Hepatocyte (in vitro differentiated cells): ENCODE results near the gene ROS1.

Experiments used
- EZH2 ChIP-seq: fragments of 200-600 bp; sonication (generic); IDR thresholded peaks from 2 replicates; pipeline ENCODE4 v1.6.1; 2016; ENCODE audit warnings: antibody characterized with exemption, mild to moderate bottlenecking, borderline replicate concordance
- EZH2phosphoT487 ChIP-seq: fragments of 200-600 bp; sonication (generic); IDR thresholded peaks from one replicate; pipeline ENCODE4 v1.6.1; 2018; ENCODE audit warnings: antibody characterized with exemption, mild to moderate bottlenecking, low read depth, moderate library complexity; ENCODE audit not compliant: unreplicated experiment, severe bottlenecking
- TF ChIP-seq, protein P1 (sequence below): fragments of 200-600 bp; sonication (generic); IDR thresholded peaks from 2 replicates; pipeline ENCODE4 v1.5.1; 2016; ENCODE audit warnings: antibody characterized with exemption, mild to moderate bottlenecking; ENCODE audit not compliant: poor library complexity

DNA sequence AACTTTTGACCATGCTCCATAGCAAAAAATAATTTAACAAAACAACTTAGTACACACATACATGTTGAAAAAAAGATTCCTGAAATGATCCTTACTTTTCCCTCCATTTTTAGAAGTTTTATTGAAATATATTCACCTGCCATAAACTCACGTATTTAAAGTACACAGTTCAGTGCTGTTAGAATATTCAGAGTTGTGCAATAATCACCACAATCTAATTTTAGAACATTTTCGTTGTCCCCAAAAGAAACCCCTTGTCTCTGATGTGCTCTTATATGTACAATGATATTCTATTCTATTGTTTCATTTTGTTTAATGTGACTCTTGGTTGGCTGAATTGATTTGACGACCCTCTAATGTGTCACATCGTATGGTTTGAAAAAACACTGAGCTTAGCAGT, 15.9 kb downstream of the ROS1 start:
- TF ChIP-seq, protein P1, sequence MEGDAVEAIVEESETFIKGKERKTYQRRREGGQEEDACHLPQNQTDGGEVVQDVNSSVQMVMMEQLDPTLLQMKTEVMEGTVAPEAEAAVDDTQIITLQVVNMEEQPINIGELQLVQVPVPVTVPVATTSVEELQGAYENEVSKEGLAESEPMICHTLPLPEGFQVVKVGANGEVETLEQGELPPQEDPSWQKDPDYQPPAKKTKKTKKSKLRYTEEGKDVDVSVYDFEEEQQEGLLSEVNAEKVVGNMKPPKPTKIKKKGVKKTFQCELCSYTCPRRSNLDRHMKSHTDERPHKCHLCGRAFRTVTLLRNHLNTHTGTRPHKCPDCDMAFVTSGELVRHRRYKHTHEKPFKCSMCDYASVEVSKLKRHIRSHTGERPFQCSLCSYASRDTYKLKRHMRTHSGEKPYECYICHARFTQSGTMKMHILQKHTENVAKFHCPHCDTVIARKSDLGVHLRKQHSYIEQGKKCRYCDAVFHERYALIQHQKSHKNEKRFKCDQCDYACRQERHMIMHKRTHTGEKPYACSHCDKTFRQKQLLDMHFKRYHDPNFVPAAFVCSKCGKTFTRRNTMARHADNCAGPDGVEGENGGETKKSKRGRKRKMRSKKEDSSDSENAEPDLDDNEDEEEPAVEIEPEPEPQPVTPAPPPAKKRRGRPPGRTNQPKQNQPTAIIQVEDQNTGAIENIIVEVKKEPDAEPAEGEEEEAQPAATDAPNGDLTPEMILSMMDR, result no peak
- no peak for TF ChIP-seq EZH2
- no peak for TF ChIP-seq EZH2phosphoT487
